Measurements from ENCODE around the gene DEGS2. TPM values are rescaled to one million over a fixed set of nuclear protein-coding genes. Genes with fewer than 3 reads are reported as not detected.
A peak's percentile ranks its signal among the peaks of the same experiment; 100 is the strongest.

Gene DEGS2
- total RNA-seq, 1 donor from 2014 or later, result not detected

- DNase-seq (ENCODE audit: missing footprints), result no peak
- ATAC-seq, result peak; percentile 70
- intact Hi-C loops (cut with DNase I), result loop anchor here (5.0 kb wide), 1 partner anchor 39 kb away; the partner anchor contains the start of gene EVL
These were observed 53.0 kb downstream of the DEGS2 start for GRCh38 chr14:100106250-100107112.

GRCh38 chr14:100105357-100106169, 53.9 kb downstream of the DEGS2 start:
- no peak for DNase-seq (ENCODE audit: missing footprints)
- intact Hi-C loops (cut with DNase I), result loop anchor here (5.0 kb wide), 1 partner anchor 38 kb away; the partner anchor contains the start of gene EVL
- ATAC-seq, result no peak

- ATAC-seq (no peak), DNase-seq (ENCODE audit: missing footprints) (no peak)
These were observed 54.7 kb downstream of the DEGS2 start for GRCh38 chr14:100104523-100105300.

GRCh38 chr14:100104006-100104352, 55.5 kb downstream of the DEGS2 start:
- no peak for ATAC-seq
- intact Hi-C loops (cut with DNase I), result no loop called here
- no peak for DNase-seq (ENCODE audit: missing footprints)

More at GRCh38 chr14:100104523-100105300, 54.7 kb downstream of the DEGS2 start:
- intact Hi-C loops (cut with DNase I), result loop anchor here (5.0 kb wide), 1 partner anchor 37 kb away; the partner anchor contains the start of gene EVL

GRCh38 chr14:100103250-100104005, 56.0 kb downstream of the DEGS2 start:
- intact Hi-C loops (cut with DNase I), result no loop called here
- no peak for DNase-seq (ENCODE audit: missing footprints)
- ATAC-seq, result peak; percentile 50

GRCh38 chr14:100102156-100102785, 57.2 kb downstream of the DEGS2 start:
- no peak for ATAC-seq
- intact Hi-C loops (cut with DNase I), result no loop called here
- no peak for DNase-seq (ENCODE audit: missing footprints)

- DNase-seq (ENCODE audit: missing footprints) (no peak), ATAC-seq (no peak)
- intact Hi-C loops (cut with DNase I), result no loop called here
These were observed 59.3 kb downstream of the DEGS2 start for GRCh38 chr14:100100032-100100703.

GRCh38 chr14:100098171-100098570, 61.3 kb downstream of the DEGS2 start:
- ATAC-seq, result no peak
- intact Hi-C loops (cut with DNase I), result no loop called here

GRCh38 chr14:100096656-100097055, 62.8 kb downstream of the DEGS2 start:
- DNase-seq (ENCODE audit: missing footprints), result no peak
- no peak for ATAC-seq
- intact Hi-C loops (cut with DNase I), result no loop called here

More at GRCh38 chr14:100098171-100098570, 61.3 kb downstream of the DEGS2 start:
- DNase-seq (ENCODE audit: missing footprints), result no peak

Small RNAs within 50 kb of the gene (microRNA-seq; reads per million reads assigned to microRNA genes)
- gene MIR151B (175 reads per million, percentile 59 among the genes with 10 or more reads in this experiment), gene MIR342 (718 reads per million, percentile 80 among the genes with 10 or more reads in this experiment)

Other genes with a start within 250 kb of the DEGS2 start
- 41.8 TPM for gene EVL, start 94.2 kb downstream of the DEGS2 start, total RNA-seq
- gene YY1, start 79.5 kb upstream of the DEGS2 start, total RNA-seq, result 46.0 TPM
- 18.6 TPM for gene SLC25A29, start 146.8 kb upstream of the DEGS2 start, total RNA-seq
- not detected for gene SLC25A47, start 163.7 kb upstream of the DEGS2 start, total RNA-seq
- gene WDR25, start 216.8 kb upstream of the DEGS2 start, total RNA-seq, result 4.6 TPM